GM19463 (cell line): ENCODE results near the gene CPNE7.
"Not testable (repeated sequence)": the region's sequence is repeated elsewhere in the genome, so short reads cannot be mapped to it uniquely, and the experiment has no call there.

ENCODE experiments used
- ATAC-seq: cut with Tn5 transposase; IDR thresholded peaks from one replicate; pipeline ENCODE4 v1.9.1; 2021; ENCODE audit warnings: mild to moderate bottlenecking, moderate library complexity; ENCODE audit not compliant: unreplicated experiment

CPNE7 gene

DNA sequence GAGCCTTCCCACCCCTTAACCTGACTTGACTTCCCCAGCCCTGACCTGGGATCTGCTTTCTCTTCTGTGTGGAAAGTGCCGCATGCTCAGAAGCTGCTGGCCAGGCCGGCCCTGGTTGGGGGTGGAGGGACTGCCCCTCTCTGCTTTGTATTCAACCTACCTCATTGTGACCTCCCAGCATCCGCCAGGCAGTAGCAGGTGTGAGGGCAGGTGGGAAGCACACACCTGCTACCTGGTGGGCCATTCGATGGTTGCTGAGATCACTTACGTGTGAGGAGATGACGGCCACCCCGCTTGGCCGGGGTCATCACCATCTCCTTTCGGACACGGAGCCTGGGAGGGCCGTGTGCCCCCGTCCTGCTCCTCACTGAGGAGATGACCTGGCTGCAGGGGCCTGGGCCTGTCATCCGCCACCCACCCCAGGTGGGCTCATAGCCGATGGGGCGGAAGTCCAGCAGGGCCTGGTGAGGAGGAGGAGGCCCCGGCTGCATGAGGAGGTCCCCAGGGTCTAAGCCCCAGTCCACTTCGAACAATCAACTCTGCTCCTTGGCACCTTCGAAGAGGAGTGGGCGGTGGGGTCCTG lies 7.1 kb downstream of the CPNE7 start:
- ATAC-seq, result no peak

DNA sequence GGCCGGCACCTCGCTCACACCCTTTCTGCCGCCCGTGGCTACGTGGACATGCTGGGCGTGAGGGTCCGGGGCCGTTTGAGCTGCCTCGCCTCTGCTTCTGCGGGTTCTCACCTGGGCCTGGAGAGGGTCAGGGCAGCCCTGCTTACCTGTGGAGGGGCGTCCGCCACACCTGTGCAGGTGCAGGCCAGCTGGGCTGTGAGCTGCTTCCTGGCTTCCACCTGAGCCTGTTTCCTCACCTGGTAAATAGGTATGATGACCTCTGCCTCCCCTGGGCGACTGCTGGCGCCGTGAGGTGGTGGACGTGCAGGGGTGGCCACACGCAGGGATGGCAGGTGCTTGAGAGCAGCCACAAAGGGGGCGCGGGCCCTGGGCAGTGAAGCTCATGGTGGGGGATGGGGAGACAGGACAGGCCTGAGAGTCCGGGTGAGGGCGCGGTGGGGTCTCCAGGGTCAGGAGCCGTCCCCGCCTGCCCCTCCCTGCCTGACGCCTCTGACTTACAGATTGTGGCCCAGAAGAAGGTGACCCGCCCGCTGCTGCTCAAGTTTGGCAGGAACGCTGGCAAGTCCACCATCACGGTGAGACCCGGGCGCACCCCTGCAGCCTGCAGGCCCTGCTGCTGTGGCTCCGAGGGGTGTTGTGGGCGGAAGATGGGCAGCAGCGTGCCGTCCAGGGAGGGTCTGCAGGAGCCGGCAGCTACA lies 7.8 kb downstream of the CPNE7 start:
- no peak for ATAC-seq

DNA sequence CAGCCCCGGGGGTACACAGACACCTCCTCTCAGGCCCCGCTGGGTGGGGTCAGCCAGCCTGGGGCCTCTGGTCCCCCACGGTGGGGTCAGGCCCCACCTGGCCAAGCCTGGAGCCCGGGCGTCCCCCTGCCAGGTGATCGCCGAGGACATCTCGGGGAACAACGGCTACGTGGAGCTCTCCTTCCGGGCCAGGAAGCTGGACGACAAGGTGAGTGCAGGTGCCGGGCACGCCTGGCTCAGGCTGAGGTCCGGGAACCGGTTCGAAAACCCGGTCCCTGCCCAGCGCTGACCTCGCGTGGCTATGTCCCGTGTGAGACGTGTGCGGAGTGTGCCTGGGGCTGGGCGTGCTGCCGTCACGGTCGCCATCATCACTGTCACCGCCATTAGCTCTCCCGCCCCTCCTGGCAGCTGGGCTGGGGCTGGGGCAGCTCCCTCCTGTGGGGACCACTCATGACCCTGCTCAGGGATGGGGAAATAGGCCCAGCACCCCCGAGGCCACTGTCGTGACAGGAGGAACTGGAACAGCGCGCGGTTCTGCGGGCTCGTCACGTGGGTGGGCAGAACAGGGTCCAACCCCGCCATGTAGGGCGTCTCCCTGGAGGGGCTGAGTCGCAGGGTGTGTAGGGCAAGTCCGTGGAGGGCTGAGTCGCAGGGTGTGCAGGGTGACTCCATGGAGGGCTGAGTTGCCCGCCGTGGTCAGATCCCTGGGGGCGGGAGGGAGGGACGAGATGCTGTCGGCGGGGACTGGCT lies 8.5 kb downstream of the CPNE7 start:
- no peak for ATAC-seq

DNA sequence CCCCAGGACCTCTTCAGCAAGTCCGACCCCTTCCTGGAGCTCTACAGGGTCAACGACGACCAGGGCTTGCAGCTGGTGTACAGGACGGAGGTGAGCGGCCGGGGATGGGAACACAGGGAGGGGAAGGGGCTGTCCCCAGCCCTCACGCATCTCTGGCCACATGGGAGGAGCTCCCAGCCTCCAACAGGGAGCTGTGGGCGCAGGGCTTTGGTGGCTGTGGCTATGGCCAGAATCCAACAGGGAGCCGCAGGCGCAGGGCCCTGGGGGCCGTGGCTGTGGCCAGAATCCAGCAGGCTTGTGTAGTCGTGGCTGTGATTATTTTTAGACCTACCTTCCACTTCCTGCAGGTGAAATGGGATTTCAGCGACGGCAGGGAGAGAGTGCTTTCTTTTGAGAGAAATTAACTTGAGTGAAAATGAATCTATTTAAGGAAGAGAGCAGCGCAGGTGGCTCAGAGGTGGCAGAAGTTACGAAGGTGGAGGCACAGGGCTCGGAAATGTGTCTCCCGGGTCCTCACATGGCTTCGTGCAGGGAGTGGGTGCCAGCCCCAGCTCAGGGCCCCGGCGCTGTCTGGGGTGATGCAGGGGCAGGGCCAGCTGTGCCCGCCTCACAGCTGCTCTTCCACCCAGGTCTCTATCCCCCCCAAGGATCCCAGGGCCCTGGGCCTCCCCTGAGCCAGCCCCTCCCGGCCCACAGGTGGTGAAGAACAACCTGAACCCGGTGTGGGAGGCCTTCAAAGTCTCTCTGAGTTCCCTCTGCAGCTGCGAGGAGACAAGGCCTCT lies 9.4 kb downstream of the CPNE7 start:
- no peak for ATAC-seq

DNA sequence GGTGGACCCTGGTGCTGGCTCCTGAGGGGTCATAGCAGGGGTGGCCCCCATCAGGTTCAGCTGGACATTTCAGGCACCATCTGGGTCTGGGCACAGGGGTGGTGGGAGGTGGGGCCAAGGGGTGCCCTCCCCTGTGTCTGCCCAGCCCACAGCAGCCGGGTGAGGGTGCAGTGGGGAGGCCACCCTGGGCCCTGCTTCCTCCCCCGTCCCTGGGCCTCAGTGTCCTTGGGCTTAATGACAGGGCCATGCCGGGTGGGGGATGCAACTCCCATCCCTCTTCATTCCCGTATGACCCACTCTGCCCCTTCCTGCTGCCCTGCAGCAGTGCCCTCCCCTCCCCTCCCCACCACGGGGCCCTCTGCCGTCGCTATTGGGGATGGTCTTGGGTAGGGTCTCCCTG lies 10.7 kb downstream of the CPNE7 start:
- ATAC-seq, result no peak

DNA sequence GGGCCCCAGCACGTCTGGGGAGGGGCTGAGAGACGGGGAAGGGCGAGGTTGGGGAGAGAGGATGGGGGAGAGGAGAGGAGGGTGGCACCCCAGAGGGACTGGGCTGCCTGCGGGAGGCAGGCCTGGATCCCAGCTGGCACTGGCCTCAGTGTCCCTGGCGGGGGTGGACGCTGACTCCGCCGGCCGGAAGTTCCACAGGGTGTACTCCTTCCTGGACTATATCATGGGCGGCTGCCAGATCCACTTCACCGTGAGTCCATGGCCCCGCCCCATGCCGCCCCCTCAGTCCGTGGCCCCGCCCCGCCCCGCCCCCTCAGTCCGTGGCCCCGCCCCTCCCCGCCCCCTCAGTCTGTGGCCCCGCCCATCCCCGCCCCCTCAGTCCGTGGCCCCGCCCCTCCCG lies 11.3 kb downstream of the CPNE7 start:
- ATAC-seq, result no peak

- not testable (repeated sequence) for ATAC-seq
Observed at GRCh38 chr16:89587676-89588075, 12.1 kb downstream of the CPNE7 start.

- no peak for ATAC-seq
Observed at GRCh38 chr16:89588413-89589109, 13.0 kb downstream of the CPNE7 start.

DNA sequence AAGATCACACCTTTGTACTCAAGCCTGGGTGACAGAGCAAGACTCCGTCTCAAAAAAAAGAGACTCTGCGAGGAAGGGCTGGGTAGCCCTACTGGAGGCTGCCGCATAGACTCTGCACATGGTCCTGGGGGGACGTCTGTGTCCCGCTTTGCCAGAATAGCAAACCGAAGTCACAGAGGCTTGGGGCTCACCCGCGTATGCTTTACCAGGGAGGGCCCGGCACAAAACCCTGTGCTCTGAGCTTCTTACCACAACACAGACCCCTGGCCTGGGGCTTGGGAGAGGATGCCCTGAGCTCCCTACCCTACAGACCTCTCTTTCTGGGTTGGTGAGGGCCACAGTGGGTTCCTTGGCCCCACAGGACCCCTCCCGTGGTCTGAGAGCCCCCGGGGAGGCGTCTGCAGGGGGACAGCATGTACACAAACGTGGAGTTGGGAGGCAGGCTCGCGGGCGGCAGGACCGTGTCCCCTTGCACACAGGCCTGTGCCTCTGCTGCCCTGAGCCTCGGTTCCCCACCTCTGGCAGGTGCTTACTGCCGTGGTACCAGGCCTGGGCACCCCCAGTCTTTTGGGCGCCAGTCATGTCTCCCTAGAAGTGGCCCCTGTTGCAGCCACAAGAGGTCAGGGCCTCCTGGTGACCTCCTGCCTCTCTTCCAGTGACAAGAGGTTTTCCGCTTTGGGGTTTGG lies 13.8 kb downstream of the CPNE7 start:
- ATAC-seq, result no peak

GRCh38 chr16:89593841-89594240 lies 18.3 kb downstream of the CPNE7 start:
- ATAC-seq, result no peak

DNA sequence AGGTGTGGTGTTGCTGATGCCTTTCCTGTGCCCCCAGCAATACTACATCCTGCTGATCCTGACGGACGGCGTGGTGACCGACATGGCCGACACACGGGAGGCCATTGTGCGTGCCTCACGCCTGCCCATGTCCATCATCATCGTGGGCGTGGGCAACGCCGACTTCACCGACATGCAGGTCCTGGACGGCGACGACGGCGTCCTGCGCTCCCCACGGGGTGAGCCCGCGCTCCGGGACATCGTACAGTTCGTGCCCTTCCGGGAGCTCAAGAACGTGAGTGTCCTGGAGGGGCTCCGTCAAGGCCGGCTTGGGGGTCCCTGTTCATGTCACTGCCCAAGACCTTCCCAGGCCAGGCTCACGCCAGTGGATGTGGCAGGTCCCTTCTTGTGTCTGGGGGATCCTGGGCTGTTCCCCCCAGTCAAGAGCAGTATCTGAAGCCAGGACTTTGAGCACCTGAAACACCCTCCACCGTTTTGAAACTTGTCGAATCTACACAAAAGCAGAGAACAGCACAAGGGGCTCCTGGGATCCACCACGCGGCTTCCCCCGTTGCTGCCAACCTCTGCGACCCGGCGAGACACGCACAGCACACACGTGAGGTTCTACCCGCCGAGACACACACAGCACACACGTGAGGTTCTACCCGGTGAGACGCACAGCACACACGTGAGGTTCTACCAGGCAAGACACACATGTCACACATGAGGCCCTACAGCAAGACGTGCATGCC lies 19.9 kb downstream of the CPNE7 start:
- no peak for ATAC-seq

DNA sequence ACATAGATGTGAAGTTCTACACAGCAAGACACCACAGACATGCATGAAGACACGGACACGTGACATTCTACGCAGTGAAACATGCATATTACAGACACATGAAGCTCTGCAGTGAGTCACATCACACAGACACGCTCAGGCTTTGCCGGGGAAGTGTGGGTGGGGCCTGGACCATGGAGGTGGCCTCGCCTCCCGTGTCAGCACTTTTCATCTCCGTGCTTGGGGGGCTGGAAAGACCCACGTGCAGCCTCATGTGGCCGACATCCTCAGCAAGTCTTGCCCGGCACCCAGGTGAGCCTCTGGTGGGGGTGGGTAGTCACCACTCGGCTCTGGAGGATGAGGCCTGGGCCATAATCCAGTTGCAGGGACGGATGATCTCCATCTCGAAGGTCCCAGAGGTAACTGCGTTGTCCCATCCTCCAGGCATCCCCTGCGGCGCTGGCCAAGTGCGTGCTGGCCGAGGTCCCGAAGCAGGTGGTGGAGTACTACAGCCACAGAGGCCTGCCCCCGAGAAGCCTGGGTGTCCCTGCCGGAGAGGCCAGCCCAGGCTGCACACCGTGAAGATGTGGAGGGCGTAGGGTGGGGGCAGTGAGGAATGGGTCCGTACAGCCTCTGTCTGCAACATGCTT lies 20.6 kb downstream of the CPNE7 start:
- no peak for ATAC-seq

- no peak for ATAC-seq
Observed at GRCh38 chr16:89596957-89597649, 21.5 kb downstream of the CPNE7 start.

DNA sequence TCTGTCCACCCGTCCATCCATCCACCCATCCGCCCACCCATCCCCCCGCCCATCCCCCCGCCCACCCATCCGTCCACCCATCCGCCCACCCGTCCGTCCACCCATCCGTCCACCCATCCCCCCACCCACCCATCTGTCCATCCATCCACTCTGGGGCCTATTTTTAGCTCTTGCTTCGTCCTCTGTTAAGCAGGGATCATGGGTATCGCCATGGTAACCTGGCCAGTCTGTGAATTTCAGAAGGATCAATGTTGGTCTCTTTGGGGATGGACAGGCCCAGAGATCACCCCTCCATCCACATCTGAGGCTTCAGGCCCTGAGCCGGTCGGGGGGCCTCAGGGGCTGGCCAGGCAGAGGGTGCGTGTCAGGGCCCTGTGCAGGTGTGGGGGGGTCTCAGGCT lies 22.6 kb downstream of the CPNE7 start:
- ATAC-seq, result no peak

GRCh38 chr16:89599451-89599858 lies 23.9 kb downstream of the CPNE7 start:
- no peak for ATAC-seq

- ATAC-seq, result no peak
Observed at GRCh38 chr16:89599902-89600301, 24.3 kb downstream of the CPNE7 start.

- ATAC-seq, result no peak
Observed at GRCh38 chr16:89600427-89600826, 24.9 kb downstream of the CPNE7 start.

GRCh38 chr16:89600956-89601355 lies 25.4 kb downstream of the CPNE7 start:
- ATAC-seq, result no peak

GRCh38 chr16:89601906-89602272 lies 26.3 kb downstream of the CPNE7 start:
- ATAC-seq, result no peak
